ENCODE measurements around the gene FOXP3. TPM values are rescaled to one million over a fixed set of nuclear protein-coding genes. Genes with fewer than 3 reads are reported as not detected.

FOXP3 gene
- total and polyA plus RNA-seq, 2 donors (not counting 1 experiment from before 2014, with no cell fraction given), result under 0.01 TPM; not detected in 1

DNA sequence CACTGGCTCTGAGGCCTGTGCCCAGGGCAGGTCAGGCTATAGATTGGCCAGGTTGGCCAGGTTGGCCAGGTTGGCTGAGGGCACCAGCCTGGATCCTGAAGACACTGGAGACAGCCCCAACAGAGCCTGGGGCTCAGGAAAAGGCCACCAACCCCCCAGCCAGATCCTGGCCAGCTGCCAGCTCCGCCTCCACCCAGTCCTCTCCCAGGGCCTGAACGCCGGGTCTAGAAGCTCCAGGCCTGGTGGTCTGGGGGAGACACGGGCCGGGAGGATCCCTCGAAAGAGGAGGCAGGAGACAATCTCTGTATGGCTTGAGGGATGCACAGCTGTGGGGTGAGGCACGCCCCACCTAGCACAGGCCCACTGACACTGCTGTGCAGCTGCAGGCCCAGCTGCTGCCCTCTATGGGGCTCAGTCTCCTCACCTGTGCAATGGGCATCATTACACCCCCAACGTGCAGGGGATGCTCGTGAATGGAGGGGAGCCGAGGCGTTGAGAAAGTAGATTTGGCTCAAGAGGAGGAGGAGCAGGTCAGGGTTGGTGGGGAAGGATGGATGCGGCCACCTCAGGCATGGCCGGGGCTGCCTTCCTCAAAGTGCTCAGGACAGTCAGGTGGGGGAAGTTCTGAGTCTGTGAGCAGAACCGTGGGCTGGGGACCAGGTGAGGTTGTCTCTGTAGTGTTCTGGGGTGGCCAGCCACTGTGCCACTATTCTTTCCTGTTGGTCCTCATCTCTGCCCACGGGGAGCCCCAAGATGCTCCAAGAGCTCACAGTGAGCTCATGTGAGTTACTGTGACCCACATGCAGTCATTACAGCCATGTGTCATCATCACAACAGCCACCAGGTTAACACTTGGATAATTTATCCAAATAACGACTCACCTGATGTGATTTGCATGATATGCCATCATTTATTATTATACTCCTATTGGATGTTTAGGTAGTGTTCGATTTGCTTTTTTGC is 28.2 kb upstream of the FOXP3 start:
- H3K9ac ChIP-seq (ENCODE audit: insufficient read depth, low read length), result no peak overlapping the region
- H3K27ac ChIP-seq (ENCODE audit: insufficient read depth, low read length), result no peak overlapping the region
- H3K4me3 ChIP-seq (replicated peaks in 1 of 4; ENCODE audit: control extremely low read depth in 1 of 4, insufficient read depth in 1 of 4, low read depth in 3 of 4, low read length in 4 of 4), result no peak overlapping the region
- no peaks in the 10 kb centered on the region for H3K4me1 ChIP-seq (ENCODE audit: control insufficient read depth, extremely low read depth, insufficient read depth, low read length)
- no peaks in the 10 kb centered on the region for H3K27me3 ChIP-seq (ENCODE audit: control insufficient read depth, insufficient read depth, low read length)
- TF ChIP-seq, protein P1, sequence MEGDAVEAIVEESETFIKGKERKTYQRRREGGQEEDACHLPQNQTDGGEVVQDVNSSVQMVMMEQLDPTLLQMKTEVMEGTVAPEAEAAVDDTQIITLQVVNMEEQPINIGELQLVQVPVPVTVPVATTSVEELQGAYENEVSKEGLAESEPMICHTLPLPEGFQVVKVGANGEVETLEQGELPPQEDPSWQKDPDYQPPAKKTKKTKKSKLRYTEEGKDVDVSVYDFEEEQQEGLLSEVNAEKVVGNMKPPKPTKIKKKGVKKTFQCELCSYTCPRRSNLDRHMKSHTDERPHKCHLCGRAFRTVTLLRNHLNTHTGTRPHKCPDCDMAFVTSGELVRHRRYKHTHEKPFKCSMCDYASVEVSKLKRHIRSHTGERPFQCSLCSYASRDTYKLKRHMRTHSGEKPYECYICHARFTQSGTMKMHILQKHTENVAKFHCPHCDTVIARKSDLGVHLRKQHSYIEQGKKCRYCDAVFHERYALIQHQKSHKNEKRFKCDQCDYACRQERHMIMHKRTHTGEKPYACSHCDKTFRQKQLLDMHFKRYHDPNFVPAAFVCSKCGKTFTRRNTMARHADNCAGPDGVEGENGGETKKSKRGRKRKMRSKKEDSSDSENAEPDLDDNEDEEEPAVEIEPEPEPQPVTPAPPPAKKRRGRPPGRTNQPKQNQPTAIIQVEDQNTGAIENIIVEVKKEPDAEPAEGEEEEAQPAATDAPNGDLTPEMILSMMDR (conservative IDR thresholded peaks at IDR 0.05 in 1 of 2, IDR thresholded peaks at IDR 0.05 in 1 of 2; ENCODE audit: low read depth in 1 of 2, low read length in 2 of 2), result no peak
- no peak for TF ChIP-seq EZH2 (IDR thresholded peaks at IDR 0.05; ENCODE audit: low read length, missing control alignments)
- H3K36me3 ChIP-seq (ENCODE audit: control insufficient read depth, insufficient read depth, low read length), result no peaks in the 10 kb centered on the region
- no peaks in the 10 kb centered on the region for H3K9me3 ChIP-seq (ENCODE audit: control insufficient read depth, insufficient read depth, low read depth, low read length)
- no peak overlapping the region for H2AFZ ChIP-seq (ENCODE audit: low read length)
- H3K4me2 ChIP-seq (ENCODE audit: extremely low read depth, insufficient read depth, low read length), result no peak overlapping the region
- no peaks in the 10 kb centered on the region for H3K79me2 ChIP-seq (ENCODE audit: control insufficient read depth, insufficient read depth, low read length)
- no peaks in the 10 kb centered on the region for H4K20me1 ChIP-seq (ENCODE audit: control insufficient read depth, extremely low read depth, insufficient read depth, low read length)
- no peak for DNase-seq (ENCODE audit: low read depth in 2 of 2)

- Histone ChIP-seq H3K4me3 (replicated peaks in 1 of 4; ENCODE audit: control extremely low read depth in 1 of 4, insufficient read depth in 1 of 4, low read depth in 3 of 4, low read length in 4 of 4) (no peak overlapping the region), H3K27ac (ENCODE audit: insufficient read depth, low read length) (no peak overlapping the region), H3K79me2 (ENCODE audit: control insufficient read depth, insufficient read depth, low read length) (no peaks in the 10 kb centered on the region), H3K27me3 (ENCODE audit: control insufficient read depth, insufficient read depth, low read length) (no peaks in the 10 kb centered on the region), H3K4me1 (ENCODE audit: control insufficient read depth, extremely low read depth, insufficient read depth, low read length) (no peaks in the 10 kb centered on the region), H3K36me3 (ENCODE audit: control insufficient read depth, insufficient read depth, low read length) (no peaks in the 10 kb centered on the region), H4K20me1 (ENCODE audit: control insufficient read depth, extremely low read depth, insufficient read depth, low read length) (no peaks in the 10 kb centered on the region), H3K9me3 (ENCODE audit: control insufficient read depth, insufficient read depth, low read depth, low read length) (no peaks in the 10 kb centered on the region), H3K9ac (ENCODE audit: insufficient read depth, low read length) (no peak overlapping the region), H3K4me2 (ENCODE audit: extremely low read depth, insufficient read depth, low read length) (no peak overlapping the region), H2AFZ (ENCODE audit: low read length) (no peak overlapping the region)
- TF ChIP-seq EZH2 (IDR thresholded peaks at IDR 0.05; ENCODE audit: low read length, missing control alignments), result no peak
- TF ChIP-seq, protein P1 (conservative IDR thresholded peaks at IDR 0.05 in 1 of 2, IDR thresholded peaks at IDR 0.05 in 1 of 2; ENCODE audit: low read depth in 1 of 2, low read length in 2 of 2), result peak; percentile 48 to 74
- DNase-seq (ENCODE audit: low read depth in 2 of 2), result peak; percentile 25 to 59
Observed at GRCh38 chrX:49291615-49292337, 27.3 kb upstream of the FOXP3 start.

DNA sequence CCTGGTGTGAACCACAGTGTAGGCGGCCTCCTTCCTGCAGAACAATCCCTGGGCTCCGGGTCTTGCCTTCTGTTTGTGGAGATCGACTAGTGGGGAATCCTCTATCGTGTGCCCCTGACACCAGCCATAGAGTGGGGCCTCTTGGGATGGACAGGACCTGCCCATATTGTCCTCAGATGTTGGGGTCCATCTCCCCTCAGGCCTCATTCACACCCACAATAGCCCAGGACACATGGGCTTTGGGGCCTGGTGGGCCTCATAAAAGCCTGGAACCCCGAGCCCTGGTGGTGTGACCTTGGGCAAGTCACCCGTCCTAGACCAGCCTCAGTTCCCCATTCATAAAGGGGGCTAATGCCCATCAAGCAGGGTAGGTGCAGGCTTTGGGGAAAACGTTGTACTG is 25.7 kb upstream of the FOXP3 start:
- Histone ChIP-seq H3K9me3 (ENCODE audit: control insufficient read depth, insufficient read depth, low read depth, low read length) (no peaks in the 10 kb centered on the region), H3K79me2 (ENCODE audit: control insufficient read depth, insufficient read depth, low read length) (no peaks in the 10 kb centered on the region), H3K4me1 (ENCODE audit: control insufficient read depth, extremely low read depth, insufficient read depth, low read length) (no peaks in the 10 kb centered on the region), H3K36me3 (ENCODE audit: control insufficient read depth, insufficient read depth, low read length) (no peaks in the 10 kb centered on the region), H3K27me3 (ENCODE audit: control insufficient read depth, insufficient read depth, low read length) (no peaks in the 10 kb centered on the region), H3K27ac (ENCODE audit: insufficient read depth, low read length) (no peak overlapping the region), H3K9ac (ENCODE audit: insufficient read depth, low read length) (no peak overlapping the region), H4K20me1 (ENCODE audit: control insufficient read depth, extremely low read depth, insufficient read depth, low read length) (no peaks in the 10 kb centered on the region), H3K4me3 (replicated peaks in 1 of 4; ENCODE audit: control extremely low read depth in 1 of 4, insufficient read depth in 1 of 4, low read depth in 3 of 4, low read length in 4 of 4) (no peak overlapping the region), H3K4me2 (ENCODE audit: extremely low read depth, insufficient read depth, low read length) (no peak overlapping the region), H2AFZ (ENCODE audit: low read length) (no peak overlapping the region)
- DNase-seq (ENCODE audit: low read depth in 2 of 2), result no peak
- TF ChIP-seq, protein P1 (conservative IDR thresholded peaks at IDR 0.05 in 1 of 2, IDR thresholded peaks at IDR 0.05 in 1 of 2; ENCODE audit: low read depth in 1 of 2, low read length in 2 of 2), result no peak
- TF ChIP-seq EZH2 (IDR thresholded peaks at IDR 0.05; ENCODE audit: low read length, missing control alignments), result no peak
